H54 (cell line): ENCODE data around the gene SLC39A7.

Experiments
- DNase-seq: peaks from one replicate; pipeline ENCODE4 v3.0.0; 2011; ENCODE audit warnings: low spot score, mixed read lengths; ENCODE audit not compliant: insufficient read length
- FAIRE-seq: peaks from 3 replicates; lab custom pipeline; 2011; peaks lifted over from hg19 to GRCh38; lab: Jason Lieb, UNC
- POLR2A ChIP-seq: IDR thresholded peaks from 2 replicates; pipeline ENCODE4 v1.6.1; 2011; ENCODE audit warnings: low read depth, mild to moderate bottlenecking, low read length

The SLC39A7 gene

DNA sequence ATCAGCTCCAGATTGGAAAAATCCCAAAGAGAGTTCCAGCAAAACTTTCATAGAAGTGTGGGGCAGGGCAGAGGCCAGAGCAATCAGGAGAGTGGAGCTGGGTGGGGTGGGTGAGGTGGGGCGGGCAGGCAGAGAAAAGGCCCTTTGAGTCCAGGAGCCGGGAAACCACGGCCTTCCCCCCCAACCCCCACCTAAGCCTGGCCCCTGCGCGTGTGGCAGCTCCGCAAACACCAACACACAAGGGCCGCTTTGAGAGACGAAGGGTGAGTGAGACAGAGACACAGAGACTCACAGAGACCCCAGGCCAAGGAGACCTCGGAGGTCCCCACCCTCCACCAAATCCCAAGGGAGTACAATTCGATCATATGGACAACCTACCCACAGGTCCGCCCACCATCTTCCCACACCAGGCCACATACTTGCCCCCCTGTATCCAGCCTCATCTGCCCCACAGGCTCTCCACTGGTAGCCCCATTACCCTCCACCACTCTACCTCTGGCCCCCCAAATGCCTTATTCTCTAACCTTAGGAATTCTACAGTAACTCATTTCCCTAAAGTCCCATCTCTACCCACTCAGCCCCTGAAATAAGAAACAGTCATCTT lies 10.1 kb upstream of the SLC39A7 start:
- FAIRE-seq (no peak), DNase-seq (no peak)
- TF ChIP-seq POLR2A: no peak

DNA sequence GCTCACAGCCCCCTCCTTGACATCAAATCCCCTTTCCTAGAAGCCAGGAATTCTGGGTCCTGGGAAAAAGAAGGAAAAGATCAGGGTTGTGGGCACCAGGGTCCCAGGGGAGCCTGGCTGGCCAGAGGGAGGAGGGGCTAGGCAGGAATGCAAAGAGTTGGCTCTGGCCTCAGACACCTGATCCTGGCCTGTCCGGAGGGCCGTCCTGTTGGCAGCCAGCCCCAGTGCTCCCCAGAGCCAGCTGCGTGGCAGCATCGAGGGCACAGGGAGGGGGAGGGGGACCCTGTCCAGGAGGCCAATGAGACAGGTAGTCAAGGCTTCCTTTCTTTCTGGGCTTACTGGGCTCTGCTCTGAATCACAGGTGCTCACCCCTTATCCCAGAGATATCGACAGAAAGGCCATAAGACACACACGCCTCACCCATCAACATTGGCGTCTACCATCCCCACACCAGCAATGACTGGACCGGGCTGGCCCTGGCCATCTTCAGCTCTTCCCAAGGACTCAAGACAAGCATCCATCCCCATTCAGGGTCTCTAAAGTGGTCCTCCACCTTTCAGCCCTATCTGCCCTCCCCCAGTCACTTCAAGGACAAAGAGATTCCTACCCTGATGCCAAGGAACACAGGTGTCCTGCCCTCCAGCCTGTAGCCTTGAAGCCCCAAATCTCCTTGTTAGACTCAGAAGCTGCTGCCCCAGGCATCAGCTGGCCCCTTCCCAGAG lies 9.1 kb upstream of the SLC39A7 start:
- DNase-seq: no peak
- FAIRE-seq: no peak
- TF ChIP-seq POLR2A: no peak

DNA sequence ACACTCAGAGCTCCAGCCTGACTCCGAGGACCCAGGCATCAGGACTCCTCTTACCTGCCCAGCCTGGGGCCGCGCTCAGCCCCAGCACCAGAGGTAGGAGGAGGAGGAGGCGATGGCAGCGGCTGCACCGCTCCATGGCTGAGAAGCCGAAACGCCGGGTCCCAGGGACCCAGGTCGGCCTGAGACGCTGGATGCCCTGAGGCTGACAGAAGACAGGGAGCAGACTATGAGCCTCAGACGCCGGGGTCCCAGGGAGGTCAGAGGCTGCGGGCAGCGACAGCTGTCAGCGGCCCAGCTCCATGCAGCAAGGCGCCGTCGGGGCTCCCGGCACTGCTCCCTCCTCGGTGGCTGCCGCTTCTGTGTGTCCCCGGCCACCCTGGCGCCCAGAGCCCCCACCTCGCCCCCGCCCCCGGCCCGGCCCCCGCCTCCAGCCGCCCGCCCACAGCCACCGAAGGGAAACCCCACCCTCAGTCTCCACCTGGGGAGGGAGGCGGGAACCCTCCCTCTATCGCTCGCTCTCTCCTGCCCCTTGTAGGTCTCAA lies 8.5 kb upstream of the SLC39A7 start, which contains the start of gene COL11A2:
TSS of gene COL11A2 (minus strand) at position 363 of the 542 bp plus-strand sequence. CDS start at position 136, 227 bp downstream.
- DNase-seq: no peak
- TF ChIP-seq POLR2A: no peak
- FAIRE-seq: no peak

DNA sequence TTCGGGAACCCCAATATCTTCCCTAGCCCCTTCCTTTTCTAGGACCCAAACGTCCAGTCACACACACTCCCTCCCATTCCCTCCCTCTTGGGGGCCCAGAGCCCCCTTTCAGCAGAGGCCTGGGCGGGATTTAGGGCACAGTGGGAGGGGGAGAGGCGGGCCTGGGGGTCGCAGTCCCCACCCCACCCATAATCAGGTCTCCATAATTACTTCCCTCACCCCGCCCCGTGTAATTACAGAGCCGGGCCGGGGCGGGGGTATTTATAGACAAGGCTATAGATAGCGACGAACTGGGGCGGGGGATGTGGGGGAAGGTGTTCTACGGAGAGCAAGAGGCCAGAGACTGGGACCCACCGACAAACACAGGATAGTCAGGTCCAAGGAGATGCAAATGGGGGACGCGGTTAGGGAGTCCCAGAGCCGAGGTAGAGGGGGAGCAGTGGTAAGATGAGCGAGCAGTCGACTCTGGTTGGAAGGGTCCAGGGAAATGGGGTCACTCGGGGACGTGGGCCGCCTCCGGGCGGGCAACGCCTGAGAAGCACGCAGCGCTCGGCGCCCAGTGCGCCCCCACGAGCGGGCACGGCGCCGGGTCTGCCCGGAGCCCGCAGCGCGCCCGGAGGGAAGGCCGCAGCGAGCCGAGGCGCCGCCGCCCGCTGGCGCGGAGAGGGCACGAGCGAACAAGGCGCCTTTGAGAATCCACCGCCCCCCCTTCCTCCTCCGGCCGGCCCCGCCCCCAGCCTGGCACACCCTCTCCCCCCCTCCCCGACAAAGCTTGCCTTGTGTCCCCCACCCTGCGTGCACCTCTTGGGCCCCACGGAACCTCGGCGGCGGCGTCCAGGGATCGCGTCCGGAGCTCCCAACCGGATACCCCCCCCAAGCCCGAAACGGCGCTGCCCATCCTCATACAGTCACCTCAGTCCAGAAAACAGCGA lies 7.7 kb upstream of the SLC39A7 start:
- FAIRE-seq (no peak), DNase-seq (no peak)
- no peak for TF ChIP-seq POLR2A

DNA sequence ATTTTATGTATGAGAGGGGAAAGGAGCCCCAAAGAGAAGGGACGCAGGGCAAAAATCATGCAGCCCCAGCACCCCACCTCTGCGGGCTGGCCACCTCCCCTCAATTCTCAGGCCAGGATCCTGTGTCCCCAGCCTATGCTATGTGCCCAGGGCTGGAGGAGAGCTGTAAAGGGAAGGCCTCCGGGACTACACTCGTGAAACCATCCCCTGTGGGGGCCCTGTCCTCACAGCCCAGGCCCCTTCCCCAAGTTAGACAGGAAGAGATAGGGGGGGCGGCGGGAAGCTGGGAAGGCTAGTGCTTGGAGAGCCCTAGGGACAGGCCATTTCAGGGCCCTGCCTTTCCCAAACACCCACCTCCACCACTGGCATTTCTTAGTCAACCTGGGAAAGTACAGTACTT lies 7.0 kb upstream of the SLC39A7 start:
- TF ChIP-seq POLR2A: no peak
- FAIRE-seq (no peak), DNase-seq (no peak)

DNA sequence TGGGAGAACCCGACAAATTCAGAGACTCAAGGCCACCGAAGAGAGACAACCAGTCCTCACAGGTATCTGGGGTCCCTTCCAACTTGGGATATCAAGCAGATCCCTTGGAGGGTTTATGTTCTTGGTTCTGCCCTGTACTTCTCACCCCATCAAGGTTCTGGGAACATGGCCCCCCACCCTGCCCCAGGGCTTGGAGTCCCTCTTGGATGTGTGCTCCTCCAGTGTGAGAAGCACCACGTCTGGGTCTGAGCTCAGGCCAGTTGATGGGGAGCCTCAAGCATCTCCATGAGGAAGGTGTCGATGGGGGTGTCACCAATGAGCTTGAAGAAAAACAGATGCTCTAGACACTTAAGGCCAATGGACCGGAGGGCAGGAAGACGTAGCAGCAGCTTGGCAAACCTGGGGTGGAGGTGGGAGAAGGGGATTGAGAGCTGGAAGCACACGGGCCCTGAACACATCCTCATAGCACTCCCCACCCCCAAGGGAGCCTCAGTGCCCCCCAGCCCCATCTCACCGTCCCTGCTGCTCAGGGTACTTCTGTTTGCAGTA lies 6.2 kb upstream of the SLC39A7 start:
- TF ChIP-seq POLR2A: no peak
- no peak for FAIRE-seq
- no peak for DNase-seq

DNA sequence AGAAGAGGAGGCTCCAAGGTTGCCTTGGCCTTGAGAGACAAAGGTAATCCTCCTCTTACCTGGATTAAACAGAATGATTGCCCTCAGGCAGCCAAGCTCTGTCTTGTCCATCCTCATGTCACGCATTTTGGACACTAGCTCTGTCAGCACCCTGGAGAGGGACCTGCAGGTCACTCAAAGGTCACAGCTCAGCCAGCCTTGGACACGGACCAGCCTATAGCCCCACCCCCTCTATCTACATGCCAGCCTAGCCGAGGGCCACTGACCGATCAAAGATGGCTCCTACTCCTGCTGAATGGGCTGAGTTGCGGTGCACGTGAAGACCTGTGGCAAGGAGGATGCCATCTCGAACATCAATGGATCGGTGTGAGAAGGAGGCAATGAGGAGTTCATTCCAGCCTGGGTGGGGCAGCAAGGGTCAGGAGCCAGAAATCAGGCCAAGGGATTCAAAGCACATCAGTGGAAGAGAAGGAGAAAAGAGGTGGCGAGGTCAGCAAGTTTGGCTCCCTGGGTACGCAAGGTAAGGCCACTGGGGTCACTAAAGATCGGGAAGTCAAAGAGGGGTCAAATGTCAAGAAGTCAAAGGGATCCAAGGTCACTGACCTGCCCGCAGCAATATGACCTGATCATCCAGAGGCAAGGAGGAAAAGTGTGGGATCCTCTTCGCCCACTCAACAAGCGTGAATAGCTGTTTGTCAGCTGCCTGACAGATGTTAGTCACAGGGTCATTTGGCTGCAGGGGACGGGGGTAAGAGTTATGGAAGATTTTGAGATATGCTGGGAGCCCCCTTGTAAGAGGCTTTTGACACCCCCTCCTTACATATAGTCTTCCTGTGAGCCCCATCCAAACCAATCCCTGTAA lies 5.1 kb upstream of the SLC39A7 start:
- DNase-seq (no peak), FAIRE-seq (no peak)
- TF ChIP-seq POLR2A: no peak

DNA sequence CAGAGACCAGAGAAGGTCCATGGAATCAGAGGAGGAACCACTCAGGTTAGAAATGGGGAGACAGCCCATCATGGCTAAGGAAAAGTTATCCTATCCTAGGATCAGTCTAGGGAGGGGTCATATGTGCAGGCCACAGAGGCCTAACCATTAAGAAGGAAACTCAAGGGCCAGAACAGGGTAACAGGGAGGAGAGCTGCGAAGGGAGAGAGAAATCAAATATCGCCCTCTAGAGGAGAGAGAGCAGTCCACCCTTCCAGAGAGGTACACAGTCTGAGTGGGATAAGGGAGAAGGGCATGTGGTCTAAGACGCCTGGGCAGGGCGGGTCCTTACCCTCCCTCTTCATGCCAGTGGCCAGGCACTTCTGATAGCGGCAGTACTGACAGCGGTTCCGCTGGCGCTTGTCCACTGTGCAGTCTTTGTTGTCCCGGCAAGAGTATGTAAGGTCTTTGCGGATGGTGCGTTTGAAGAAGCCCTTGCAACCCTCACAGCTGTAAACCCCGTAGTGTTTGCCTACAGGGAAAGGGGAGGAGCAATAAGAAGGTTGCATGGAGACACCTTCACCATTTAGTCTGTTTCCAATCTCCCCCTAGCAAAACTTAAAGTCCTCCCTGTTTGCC lies 3.1 kb upstream of the SLC39A7 start:
- no peak for TF ChIP-seq POLR2A
- peak; percentile 81 for DNase-seq
- FAIRE-seq: no peak

DNA sequence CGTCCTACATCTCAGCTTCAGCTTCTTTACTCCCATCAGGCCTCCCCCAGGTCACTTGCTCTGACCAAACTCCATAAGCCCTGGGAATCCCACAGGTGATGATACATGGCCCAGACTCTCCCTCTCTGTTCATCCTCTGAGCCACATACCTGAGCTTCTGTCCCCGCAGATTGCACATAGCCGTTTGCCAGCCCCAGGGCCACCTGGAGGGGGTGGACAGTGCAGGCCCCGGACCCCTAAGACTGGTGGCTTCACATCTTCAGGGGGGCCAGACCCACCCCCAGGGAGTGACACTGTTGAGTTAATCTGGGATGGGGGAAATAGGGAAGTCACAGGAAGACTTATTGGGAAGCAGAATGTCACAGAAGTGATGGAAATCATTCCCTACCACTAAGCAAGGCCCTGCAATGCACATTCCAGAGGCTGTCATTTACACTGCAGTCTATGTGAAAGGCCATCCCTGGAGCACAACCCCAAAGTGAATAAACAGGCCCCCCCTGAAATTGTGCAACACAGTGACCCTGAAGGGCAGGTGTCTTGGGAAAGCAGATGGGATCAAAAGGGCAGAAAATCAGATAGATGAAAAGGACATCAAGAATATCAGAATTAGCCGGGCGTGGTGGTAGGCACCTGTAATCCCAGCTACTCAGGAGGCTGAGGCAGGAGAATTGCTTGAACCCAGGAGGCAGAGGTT lies 2.4 kb upstream of the SLC39A7 start:
- no peak for FAIRE-seq

DNA sequence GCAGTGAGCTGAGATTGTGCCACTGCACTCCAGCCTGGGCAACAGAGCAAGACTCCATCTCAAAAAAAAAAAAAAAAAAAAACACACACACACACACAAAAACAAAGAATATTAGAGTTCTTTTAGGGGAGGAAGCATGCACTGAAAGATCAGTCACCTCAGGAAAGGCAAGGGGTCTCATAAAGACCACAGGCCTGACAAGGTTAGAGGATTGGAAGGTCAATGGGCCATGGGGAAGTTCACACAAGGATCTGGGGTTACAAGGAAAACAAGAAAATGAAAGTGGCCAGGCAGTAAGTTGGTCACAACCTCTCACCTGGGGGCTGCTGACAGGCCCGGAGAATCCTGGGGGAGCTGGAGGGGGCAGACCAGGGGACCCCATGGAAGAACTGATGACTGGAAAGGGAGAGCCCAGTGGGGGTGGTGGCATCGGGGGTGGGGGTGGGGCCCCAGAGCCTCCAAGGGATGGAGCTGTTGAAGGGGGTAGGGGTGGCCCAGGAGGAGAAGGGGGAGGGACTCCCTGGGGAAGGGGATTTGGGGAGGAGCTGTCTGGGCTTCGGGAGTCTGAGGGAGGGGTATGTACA lies 1.7 kb upstream of the SLC39A7 start:
- no peak for TF ChIP-seq POLR2A
- FAIRE-seq (no peak), DNase-seq (no peak)

More for the DNA sequence above, 2.4 kb upstream of the SLC39A7 start:
- no peak for DNase-seq
- TF ChIP-seq POLR2A: no peak

DNA sequence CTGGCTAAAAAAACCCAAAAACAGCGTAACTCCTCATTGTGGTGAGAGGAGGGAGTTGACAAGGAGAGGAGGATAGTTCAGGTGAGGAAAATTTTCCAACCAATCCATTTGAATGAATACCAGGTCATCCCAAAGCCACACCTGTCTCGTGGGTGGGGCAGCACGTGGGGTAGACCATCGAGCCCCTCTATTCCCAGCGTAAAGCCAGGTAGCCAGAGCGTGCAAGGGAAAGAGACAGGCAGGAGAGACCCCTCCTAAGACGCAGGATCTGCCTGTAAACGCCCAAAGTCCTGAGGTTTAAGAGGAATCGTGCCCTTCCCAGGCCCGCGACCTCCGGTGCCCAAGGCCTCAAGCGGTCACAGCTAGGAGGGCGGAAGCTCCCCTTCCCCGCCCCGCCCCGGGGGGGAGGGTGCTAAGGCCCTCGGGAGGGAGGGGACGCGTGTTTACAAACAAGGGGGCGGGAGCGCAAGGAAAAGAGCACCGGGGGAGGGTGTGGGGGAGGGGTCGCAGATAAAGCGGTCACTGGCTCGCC lies 914 bp upstream of the SLC39A7 start:
- no peak for FAIRE-seq
- TF ChIP-seq POLR2A: no peak
- peak; percentile 88 for DNase-seq
